Measurements from ENCODE around the gene MBLAC2. TPM values are rescaled to one million over a fixed set of nuclear protein-coding genes. Genes with fewer than 3 reads are reported as not detected.
A peak's percentile ranks its signal among the peaks of the same experiment; 100 is the strongest.

Gene MBLAC2
- total RNA-seq, 2 experiments from 2014 or later, result 9.1 to 16.3 TPM

DNA sequence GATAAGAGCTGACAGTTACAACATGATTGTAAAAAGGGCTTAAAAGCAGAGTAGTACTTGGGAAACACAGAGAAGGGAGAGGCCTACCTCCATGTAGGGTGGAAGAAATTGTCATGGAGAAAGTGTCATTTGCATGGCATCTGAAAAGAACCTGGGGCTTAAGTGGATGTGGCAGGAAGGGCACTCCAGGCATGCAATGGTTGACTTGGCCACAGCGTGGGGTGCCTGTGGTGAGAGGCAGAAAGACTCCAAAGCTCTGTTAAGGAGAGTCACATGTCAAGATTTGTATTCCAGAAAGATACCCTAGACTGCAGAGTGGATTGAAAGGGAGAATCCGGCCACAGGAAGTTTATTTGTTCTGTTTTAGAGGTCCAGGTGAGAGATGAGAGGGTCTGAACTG lies 2.5 kb upstream of the MBLAC2 start:
- H3K4me3 ChIP-seq (ENCODE audit: low read depth, low read length, poor library complexity, severe bottlenecking), result no peak overlapping the region
- H3K79me2 ChIP-seq (ENCODE audit: insufficient read depth, low read depth, low read length), result peaks cover 31% of the 10 kb centered on the region

DNA sequence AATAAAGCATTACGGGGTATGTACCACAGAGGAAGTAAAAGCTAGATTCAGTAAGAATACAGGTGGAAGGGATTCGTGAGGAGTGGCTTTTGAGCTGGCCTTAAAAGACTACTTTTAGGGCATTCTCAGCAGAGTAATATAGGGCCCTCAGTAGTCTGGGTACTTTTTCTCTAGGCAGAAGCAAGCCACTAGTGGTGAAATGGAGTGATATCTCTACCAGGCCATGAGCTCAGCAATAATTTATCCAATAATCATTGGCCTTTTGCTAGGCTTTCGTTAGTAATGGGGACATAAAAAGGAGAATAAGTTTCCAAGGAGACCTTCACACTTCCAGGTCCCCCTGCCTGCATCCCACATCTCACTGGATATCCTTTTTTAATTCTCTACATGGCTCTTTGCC lies 1.8 kb upstream of the MBLAC2 start:
- no peaks in the 10 kb centered on the region for H4K20me1 ChIP-seq (ENCODE audit: insufficient read depth, low read length)

More for the DNA sequence above, 2.5 kb upstream of the MBLAC2 start:
- ChIA-PET POLR2A (interaction anchor here (1.1 to 3.4 kb wide), 7 partner anchors 9 to 73 kb away, joined by 3 to 22 read pairs (median 7); partner anchors contain the start of genes CETN3 and LYSMD3), CTCF (ENCODE audit: unreplicated experiment) (no interaction called here)
- Histone ChIP-seq H4K20me1 (ENCODE audit: insufficient read depth, low read length) (no peaks in the 10 kb centered on the region), H3K36me3 (ENCODE audit: insufficient read depth, low read length) (no peaks in the 10 kb centered on the region), H3K27ac (ENCODE audit: low read depth, low read length, poor library complexity, severe bottlenecking) (no peak overlapping the region), H3K9me2 (ENCODE audit: insufficient read depth, low read length) (no peaks in the 10 kb centered on the region), H3K4me2 (ENCODE audit: low read length) (peak overlapping the region; percentile 96), H2AFZ (ENCODE audit: low read length) (no peak overlapping the region), H3K4me1 (ENCODE audit: insufficient read depth, low read length, poor library complexity, severe bottlenecking) (peaks cover 37% of the 10 kb centered on the region), H3K9me3 (ENCODE audit: low read length) (no peaks in the 10 kb centered on the region)
- no TSS peak for BruUV-seq (replicated peaks)
- intact Hi-C loops (cut with micrococcal nuclease; ENCODE audit: unreplicated experiment), result no loop called here
- DNase-seq (ENCODE audit: low spot score), result peak; percentile 11
- no peak for TF ChIP-seq EZH2phosphoT487 (IDR thresholded peaks at IDR 0.05; ENCODE audit: borderline replicate concordance, low read depth, low read length)
- TF ChIP-seq, protein P1, sequence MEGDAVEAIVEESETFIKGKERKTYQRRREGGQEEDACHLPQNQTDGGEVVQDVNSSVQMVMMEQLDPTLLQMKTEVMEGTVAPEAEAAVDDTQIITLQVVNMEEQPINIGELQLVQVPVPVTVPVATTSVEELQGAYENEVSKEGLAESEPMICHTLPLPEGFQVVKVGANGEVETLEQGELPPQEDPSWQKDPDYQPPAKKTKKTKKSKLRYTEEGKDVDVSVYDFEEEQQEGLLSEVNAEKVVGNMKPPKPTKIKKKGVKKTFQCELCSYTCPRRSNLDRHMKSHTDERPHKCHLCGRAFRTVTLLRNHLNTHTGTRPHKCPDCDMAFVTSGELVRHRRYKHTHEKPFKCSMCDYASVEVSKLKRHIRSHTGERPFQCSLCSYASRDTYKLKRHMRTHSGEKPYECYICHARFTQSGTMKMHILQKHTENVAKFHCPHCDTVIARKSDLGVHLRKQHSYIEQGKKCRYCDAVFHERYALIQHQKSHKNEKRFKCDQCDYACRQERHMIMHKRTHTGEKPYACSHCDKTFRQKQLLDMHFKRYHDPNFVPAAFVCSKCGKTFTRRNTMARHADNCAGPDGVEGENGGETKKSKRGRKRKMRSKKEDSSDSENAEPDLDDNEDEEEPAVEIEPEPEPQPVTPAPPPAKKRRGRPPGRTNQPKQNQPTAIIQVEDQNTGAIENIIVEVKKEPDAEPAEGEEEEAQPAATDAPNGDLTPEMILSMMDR (conservative IDR thresholded peaks at IDR 0.05; ENCODE audit: low read length), result no peak

More for the DNA sequence above, 1.8 kb upstream of the MBLAC2 start:
- CTCF ChIA-PET (ENCODE audit: unreplicated experiment), result interaction anchor here (0.6 kb wide), 1 partner anchor 11 kb away, joined by 3 read pairs; no protein-coding TSS in a partner anchor
- no peaks in the 10 kb centered on the region for H3K9me3 ChIP-seq (ENCODE audit: low read length)
- H3K4me2 ChIP-seq (ENCODE audit: low read length), result peak overlapping the region; percentile 96
- H3K27ac ChIP-seq (ENCODE audit: low read depth, low read length, poor library complexity, severe bottlenecking), result no peak overlapping the region
- peak; percentile 16 for DNase-seq (ENCODE audit: low spot score)
- H3K79me2 ChIP-seq (ENCODE audit: insufficient read depth, low read depth, low read length), result peaks cover 38% of the 10 kb centered on the region
- H3K36me3 ChIP-seq (ENCODE audit: insufficient read depth, low read length), result no peaks in the 10 kb centered on the region
- H3K9me2 ChIP-seq (ENCODE audit: insufficient read depth, low read length), result no peaks in the 10 kb centered on the region
- POLR2A ChIA-PET, result interaction anchor here (0.5 to 3.4 kb wide), 9 partner anchors 10 to 886 kb away, joined by 3 to 22 read pairs (median 5); partner anchors contain the start of genes CETN3 and LYSMD3
- H3K4me1 ChIP-seq (ENCODE audit: insufficient read depth, low read length, poor library complexity, severe bottlenecking), result peaks cover 41% of the 10 kb centered on the region
- intact Hi-C loops (cut with micrococcal nuclease; ENCODE audit: unreplicated experiment), result no loop called here
- TF ChIP-seq, protein P1 (conservative IDR thresholded peaks at IDR 0.05; ENCODE audit: low read length), result 0 out of 2 replicates have a peak, but pooled peaks have one; percentile 15
- no peak for TF ChIP-seq EZH2phosphoT487 (IDR thresholded peaks at IDR 0.05; ENCODE audit: borderline replicate concordance, low read depth, low read length)
- no TSS peak for BruUV-seq (replicated peaks)
- H3K4me3 ChIP-seq (ENCODE audit: low read depth, low read length, poor library complexity, severe bottlenecking), result peak overlapping the region; percentile 80
- H2AFZ ChIP-seq (ENCODE audit: low read length), result no peak overlapping the region

Data from OCI-LY7 (cell line).